TTC549 (cell line): ENCODE results near the gene USP20.
"Not testable (repeated sequence)": the region's sequence is repeated elsewhere in the genome, so short reads cannot be mapped to it uniquely, and the experiment has no call there.

ENCODE experiments used
- FAIRE-seq: peaks from 2 replicates; lab custom pipeline; 2012; peaks lifted over from hg19 to GRCh38; lab: Jason Lieb, UNC

The USP20 gene

DNA sequence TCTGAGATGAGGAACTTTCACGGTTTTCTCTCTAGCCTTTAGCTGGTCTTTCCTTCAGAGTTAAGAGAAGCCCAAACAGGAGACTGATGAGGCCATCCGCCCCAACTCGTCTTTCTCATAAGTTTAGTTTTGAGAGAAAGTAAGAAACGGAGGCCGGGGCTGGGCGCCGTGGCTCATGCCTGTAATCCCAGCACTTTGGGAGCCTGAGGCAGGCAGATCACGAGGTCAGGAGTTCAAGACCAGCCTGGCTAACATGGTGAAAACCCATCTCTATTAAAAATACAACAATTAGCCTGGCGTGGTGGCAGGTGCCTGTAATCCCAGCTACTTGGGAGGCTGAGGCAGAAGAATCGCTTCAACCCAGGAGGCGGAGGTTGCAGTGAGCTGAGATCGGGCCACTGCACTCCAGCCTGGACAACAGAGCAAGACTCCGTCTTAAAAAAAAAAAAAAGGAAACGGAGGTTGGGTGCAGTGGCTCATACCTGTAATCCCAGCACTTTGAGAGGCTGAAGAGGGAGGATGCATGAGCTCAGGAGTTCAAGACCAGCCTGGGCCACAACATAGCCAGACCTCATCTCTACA, 55.6 kb downstream of the USP20 start:
- FAIRE-seq, result not testable (repeated sequence)

DNA sequence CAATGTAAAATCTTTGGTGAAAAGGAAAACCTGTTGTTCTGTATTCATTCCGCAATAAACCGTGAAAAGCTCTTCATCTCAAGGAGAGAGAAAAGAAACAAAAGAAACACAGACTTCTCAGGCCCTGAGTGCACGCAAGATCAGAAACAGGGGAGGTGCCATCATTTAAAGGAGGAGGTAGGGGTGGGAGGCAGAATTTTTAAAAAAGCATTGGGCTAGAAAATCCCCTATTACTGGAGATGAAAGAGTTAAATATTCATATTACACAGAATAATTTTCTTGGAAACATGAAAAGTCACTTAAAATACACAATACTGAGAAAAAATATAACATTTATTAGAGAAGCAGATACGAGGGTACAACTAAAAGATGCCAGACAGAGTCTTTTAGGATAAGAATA, 56.3 kb downstream of the USP20 start:
- no peak for FAIRE-seq

GRCh38 chr9:129894120-129894823, 59.0 kb downstream of the USP20 start:
- no peak for FAIRE-seq

DNA sequence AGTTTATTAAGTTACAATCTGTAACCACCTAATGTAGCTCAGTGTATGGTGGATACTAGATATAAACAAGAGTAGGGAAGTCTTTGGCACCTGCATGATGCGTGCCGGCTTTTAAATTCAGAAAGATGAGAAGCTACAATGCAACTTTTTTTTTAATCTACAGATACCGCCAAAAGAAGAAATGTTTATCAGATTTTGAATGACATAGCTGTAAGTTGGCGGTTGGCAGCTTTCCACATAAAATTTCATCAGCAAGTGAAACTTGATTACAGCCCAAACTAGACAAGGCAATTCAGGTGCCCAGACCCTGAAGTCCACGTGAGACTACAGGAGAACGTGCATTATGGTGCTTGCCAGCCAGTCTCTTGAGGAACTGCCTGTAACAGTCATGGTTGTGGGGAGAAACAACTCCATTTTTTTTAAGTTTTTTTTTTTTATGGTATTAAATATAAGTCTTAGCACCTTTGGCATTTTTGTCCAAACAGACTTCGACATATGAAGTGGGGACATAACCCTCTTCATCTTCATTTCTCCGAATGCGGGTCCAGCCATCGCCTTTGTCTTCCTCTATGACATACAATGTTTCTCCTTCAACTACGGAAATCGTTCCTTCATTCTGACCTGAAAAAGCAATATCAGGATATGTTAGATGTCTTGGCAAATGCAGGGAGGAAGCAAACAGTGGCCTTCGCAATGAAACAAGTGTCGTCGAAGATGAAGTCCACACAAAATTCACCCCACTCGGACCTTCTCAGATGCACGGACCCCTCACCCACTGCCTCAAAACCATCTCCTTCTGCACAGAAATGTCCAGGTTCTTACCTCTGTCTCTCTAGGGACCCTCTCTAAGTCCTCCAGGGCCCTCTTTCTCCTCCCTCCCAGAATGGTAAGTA, 60.4 kb downstream of the USP20 start:
- FAIRE-seq, result no peak

- no peak for FAIRE-seq
These were observed 62.0 kb downstream of the USP20 start for GRCh38 chr9:129897263-129897662.

- no peak for FAIRE-seq
These were observed 62.9 kb downstream of the USP20 start for GRCh38 chr9:129898185-129898584.

GRCh38 chr9:129899620-129900019, 64.4 kb downstream of the USP20 start:
- no peak for FAIRE-seq

- no peak for FAIRE-seq
These were observed 65.2 kb downstream of the USP20 start for GRCh38 chr9:129900263-129901027.

GRCh38 chr9:129901993-129902739, 66.9 kb downstream of the USP20 start:
- FAIRE-seq, result no peak

DNA sequence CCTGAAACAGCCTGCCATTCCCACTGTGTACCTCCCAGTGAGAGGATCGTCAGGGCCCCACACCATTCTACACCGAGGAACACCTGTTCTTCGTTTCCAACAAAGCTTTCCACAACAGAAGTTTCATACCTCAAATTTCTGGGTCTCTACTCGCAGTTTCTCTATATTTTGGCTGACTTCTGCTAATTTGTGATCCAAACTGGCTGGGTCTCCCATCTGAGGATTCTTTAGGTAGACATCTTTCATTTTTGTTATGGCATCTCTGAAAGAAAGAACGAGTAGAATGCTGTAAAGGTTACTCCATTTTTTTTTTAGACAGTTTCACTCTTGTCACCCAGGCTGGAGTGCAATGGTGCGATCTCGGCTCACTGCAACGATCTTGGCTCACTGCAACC, 67.5 kb downstream of the USP20 start:
- no peak for FAIRE-seq

DNA sequence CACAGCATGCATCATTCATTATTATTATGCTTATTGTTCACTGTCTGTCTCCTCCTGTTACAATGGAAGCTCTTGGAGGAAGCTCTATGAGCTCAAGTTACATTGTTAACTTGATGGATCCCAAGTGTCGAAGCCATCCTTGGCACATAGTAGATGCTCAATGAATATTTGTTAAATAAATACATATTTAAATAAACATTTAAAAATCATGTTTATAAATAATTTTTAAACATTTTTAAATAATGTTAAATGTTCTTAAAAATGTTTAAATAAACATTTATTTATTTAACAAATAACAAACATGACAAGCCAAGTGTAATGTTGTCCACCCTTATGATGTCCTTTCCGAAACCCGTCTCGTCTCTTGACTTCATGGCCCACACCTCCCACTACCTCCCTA, 69.5 kb downstream of the USP20 start:
- no peak for FAIRE-seq

- FAIRE-seq, result no peak
These were observed 71.0 kb downstream of the USP20 start for GRCh38 chr9:129906298-129906697.

- FAIRE-seq, result no peak
These were observed 71.9 kb downstream of the USP20 start for GRCh38 chr9:129907201-129907600.

GRCh38 chr9:129908906-129909305, 73.6 kb downstream of the USP20 start:
- FAIRE-seq, result no peak

- no peak for FAIRE-seq
These were observed 74.6 kb downstream of the USP20 start for GRCh38 chr9:129909851-129910250.

- no peak for FAIRE-seq
These were observed 75.6 kb downstream of the USP20 start for GRCh38 chr9:129910628-129911567.

DNA sequence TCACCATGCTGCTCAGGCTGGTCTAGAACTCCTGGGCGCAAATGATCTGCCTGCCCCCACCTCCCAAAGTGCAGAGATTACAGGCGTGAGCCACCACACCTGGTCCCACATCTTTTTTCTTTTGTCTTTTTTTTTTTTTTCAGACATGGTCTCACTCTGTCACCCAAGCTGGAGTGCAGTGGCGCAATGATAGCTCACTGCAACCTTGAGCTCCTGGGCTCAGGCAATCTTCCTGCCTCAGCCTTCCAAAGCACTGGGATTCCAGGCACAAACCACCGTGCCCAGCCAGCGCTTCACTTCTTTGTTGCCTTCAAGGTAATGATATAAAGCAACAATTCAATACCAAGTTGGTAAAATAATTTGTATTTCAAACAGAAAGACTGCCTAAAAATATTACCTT, 78.8 kb downstream of the USP20 start:
- FAIRE-seq, result no peak

- no peak for FAIRE-seq
These were observed 81.4 kb downstream of the USP20 start for GRCh38 chr9:129916707-129917106.

- FAIRE-seq, result no peak
These were observed 83.2 kb downstream of the USP20 start for GRCh38 chr9:129918296-129918950.

- no peak for FAIRE-seq
These were observed 84.0 kb downstream of the USP20 start for GRCh38 chr9:129919277-129919676.
